Heart right ventricle (tissue), 16 donors: ENCODE results near the gene RNPEPL1. TPM values are rescaled to one million over a fixed set of nuclear protein-coding genes. Genes with fewer than 3 reads are reported as not detected.
A peak's percentile ranks its signal among the peaks of the same experiment; 100 is the strongest.
"Not testable (repeated sequence)": the region's sequence is repeated elsewhere in the genome, so short reads cannot be mapped to it uniquely, and the experiment has no call there.

Source experiments
- ATAC-seq, 8 donors: fragments of 200-7000 bp; cut with Tn5 transposase; one replicate each; pipeline ENCODE4 v1.9.1; 2020; ENCODE audit warnings: mild to moderate bottlenecking in 8 of 8, moderate library complexity in 8 of 8, moderate number of reproducible peaks in 1 of 8
- DNase-seq, 2 donors: peaks; one replicate each; pipeline ENCODE4 v3.0.0-alpha.2; 2020
- H3K27ac ChIP-seq, 10 donors: fragments of 200-600 bp; sonication (generic) in 2 of 10; one replicate each; pipeline versions ENCODE4 v1.5.0 to v1.8.0; 2020 to 2022; ENCODE audit warnings: mild to moderate bottlenecking in 3 of 10
- H3K27me3 ChIP-seq, 7 donors: fragments of 200-600 bp; one replicate each; pipeline ENCODE4 v1.8.0; 2021 to 2022; ENCODE audit warnings: mild to moderate bottlenecking in 2 of 7
- H3K36me3 ChIP-seq, 9 donors: fragments of 200-600 bp; sonication (generic) in 1 of 9; one replicate each; pipeline versions ENCODE4 v1.5.0 to v1.8.0; 2020 to 2022; ENCODE audit warnings: mild to moderate bottlenecking in 2 of 9
- H3K4me1 ChIP-seq, 9 donors: fragments of 200-600 bp; sonication (generic) in 1 of 9; one replicate each; pipeline versions ENCODE4 v1.5.0 to v1.8.0; 2020 to 2022; ENCODE audit warnings: mild to moderate bottlenecking in 4 of 9
- H3K4me3 ChIP-seq, 10 donors: fragments of 200-600 bp; sonication (generic) in 2 of 10; one replicate each; pipeline versions ENCODE4 v1.5.0 to v1.8.0; 2020 to 2022; ENCODE audit warnings: mild to moderate bottlenecking in 7 of 10, moderate library complexity in 2 of 10
- H3K9me3 ChIP-seq, 11 donors: fragments of 200-600 bp in 10 of 11; sonication (generic) in 2 of 11; one replicate each; pipeline versions ENCODE4 v1.5.0 to v1.8.0; 2013 to 2022; ENCODE audit warnings: mild to moderate bottlenecking in 2 of 11, control low read depth in 1 of 11, moderate library complexity in 1 of 11
- WGBS, 2 donors: extraction: QIAGEN DNeasy Blood & Tissue Kit; methylation state at CpG; one replicate each; pipeline ENCODE4 v1.1.7; 2013; ENCODE audit warnings: inconsistent platforms in 1 of 2; 5-methylcytosine and 5-hydroxymethylcytosine counted together
- intact Hi-C, 10 donors: fragments of 100-400 bp; cut with DNase I; formaldehyde crosslinking; loops; one replicate each; pipeline versions ENCODE4 v1.11.1 to v1.14.2; 2022
- polyA plus RNA-seq, 2 donors: library from polyadenylated mRNA; stranded (reverse); fragments of 200-250 nt; gene quantifications; one replicate each; pipeline ENCODE4 v1.2.3, GENCODE V29; 2013
- total RNA-seq, 10 donors: library from RNA; stranded (reverse); fragmentation: NEBNext Ultra II Directional in 3 of 10; extraction: Animal tissue kit (Norgen Biotek cat#: 25700) in 3 of 10; gene quantifications; one replicate each; pipeline versions ENCODE4 v1.2.1 to v1.2.4, GENCODE V29; 2021 to 2023
- TF ChIP-seq, protein P1 (sequence below), 9 donors: fragments of 200-600 bp; sonication (generic) in 2 of 9; IDR thresholded peaks; one replicate each; pipeline versions ENCODE4 v1.5.0 to v1.8.0; 2021 to 2022; ENCODE audit warnings: antibody characterized with exemption in 9 of 9, mild to moderate bottlenecking in 5 of 9, moderate library complexity in 1 of 9
- donor health status: Arrhythmogenic right ventricular cardiomyopathy.
- donor health status: ischemic (EF 13 %, LVEDD 7.1; RV severe dilation, severe dysfunction).
- donor health status: healthy with polysubstance abuse.
- donor health status: DM: no; HTN: yes; CAD: no.
- donor health status: DM: no; HTN: no; CAD: no.
- donor health status: ischemic (EF 25% LVEDD 6.9; RV normal size, moderate dysfunction).
- donor health status: ischemic (EF 25% LVEDD 5.7; RV mildly dilated, moderate dysfunction).
- donor health status: healthy.
- donor health status: DM: yes; HTN: yes; CAD: no.
- donor health status: Ischemic cardiomyopathy.
- donor health status: ischemic (EF 35%, LVEDD 5.7; RV mildly dilated, moderate dysfunction).
- donor health status: nonischemic (EF 11% LVEDD 7.7; RV severe dilation, severe dysfunction).
- donor health status: DM: yes; HTN: yes; CAD: no.
- donor health status: PGD.
- donor health status: ischemic (EF 29% LVEDD 5.4; RV normal size, mild dysfunction).
- donor health status: nonischemic (EF 23%, LVEDD 6.1; RV moderate dilation, normal function).

The RNPEPL1 gene
- total and polyA plus RNA-seq, 12 donors, result 62.8 to 247 (median 75.2) TPM

DNA sequence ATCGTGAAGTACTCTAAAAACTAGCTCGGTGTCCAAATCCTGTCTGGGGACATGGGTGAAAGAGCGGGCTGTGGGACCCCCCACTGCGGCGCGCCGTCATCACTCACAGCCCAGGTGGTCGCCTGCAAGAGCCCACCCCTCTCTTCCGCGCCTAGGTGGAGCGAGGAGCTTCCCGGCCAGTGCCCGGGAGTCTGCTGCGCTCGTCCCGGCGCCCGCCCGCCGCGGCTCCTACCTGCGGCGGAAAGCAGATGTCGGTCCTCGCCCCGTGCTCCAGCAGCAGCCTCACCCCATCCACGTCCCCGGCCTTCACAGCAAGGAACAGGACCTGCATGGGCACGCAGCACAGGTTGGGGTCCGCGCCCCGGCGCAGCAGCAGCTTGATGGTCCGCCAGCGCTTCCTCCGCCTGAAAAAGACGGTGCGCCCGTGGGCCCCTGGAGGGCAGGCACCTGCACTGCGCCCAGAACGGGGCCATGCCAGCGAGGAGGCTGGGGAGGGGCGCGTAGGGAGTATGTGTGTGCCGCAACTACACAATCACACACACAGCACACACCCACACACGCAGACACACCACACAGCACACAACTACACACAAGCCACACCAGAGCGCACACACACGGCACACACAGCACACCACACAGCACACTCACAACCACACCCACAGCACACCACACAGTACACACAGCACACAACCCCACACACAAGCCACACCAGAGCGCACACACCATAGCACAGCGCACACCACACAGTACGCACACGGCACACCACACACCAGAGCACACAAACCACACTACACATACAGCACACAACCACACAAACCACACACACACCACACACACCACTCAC lies 47.9 kb upstream of the RNPEPL1 start:
- TF ChIP-seq, protein P1, sequence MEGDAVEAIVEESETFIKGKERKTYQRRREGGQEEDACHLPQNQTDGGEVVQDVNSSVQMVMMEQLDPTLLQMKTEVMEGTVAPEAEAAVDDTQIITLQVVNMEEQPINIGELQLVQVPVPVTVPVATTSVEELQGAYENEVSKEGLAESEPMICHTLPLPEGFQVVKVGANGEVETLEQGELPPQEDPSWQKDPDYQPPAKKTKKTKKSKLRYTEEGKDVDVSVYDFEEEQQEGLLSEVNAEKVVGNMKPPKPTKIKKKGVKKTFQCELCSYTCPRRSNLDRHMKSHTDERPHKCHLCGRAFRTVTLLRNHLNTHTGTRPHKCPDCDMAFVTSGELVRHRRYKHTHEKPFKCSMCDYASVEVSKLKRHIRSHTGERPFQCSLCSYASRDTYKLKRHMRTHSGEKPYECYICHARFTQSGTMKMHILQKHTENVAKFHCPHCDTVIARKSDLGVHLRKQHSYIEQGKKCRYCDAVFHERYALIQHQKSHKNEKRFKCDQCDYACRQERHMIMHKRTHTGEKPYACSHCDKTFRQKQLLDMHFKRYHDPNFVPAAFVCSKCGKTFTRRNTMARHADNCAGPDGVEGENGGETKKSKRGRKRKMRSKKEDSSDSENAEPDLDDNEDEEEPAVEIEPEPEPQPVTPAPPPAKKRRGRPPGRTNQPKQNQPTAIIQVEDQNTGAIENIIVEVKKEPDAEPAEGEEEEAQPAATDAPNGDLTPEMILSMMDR (IDR thresholded peaks at IDR 0.05), result no peak
- Histone ChIP-seq H3K9me3 (peaks cover 0 to 20% (median 0%) of the 10 kb centered on the region in 11 donors), H3K36me3 (peaks cover 0 to 38% (median 4%) of the 10 kb centered on the region in 9 donors), H3K4me3 (peak overlapping the region in 1 of 10 donors; percentile 4), H3K4me1 (peaks cover 0 to 12% (median 6%) of the 10 kb centered on the region in 9 donors), H3K27ac (no peak overlapping the region), H3K27me3 (peaks cover 0 to 23% (median 0%) of the 10 kb centered on the region in 7 donors)
- ATAC-seq, result peak in 4 of 8 donors; percentile 24 to 49 (median 36)
- intact Hi-C loops, result loop anchor here in 1 of 10 donors (10.0 kb wide), 1 partner anchor 184 kb away; no protein-coding TSS in a partner anchor
- DNase-seq, result no peak
- WGBS, 2 donors, result 19 to 24% methylated on average over 52 of the region's 52 CpGs

DNA sequence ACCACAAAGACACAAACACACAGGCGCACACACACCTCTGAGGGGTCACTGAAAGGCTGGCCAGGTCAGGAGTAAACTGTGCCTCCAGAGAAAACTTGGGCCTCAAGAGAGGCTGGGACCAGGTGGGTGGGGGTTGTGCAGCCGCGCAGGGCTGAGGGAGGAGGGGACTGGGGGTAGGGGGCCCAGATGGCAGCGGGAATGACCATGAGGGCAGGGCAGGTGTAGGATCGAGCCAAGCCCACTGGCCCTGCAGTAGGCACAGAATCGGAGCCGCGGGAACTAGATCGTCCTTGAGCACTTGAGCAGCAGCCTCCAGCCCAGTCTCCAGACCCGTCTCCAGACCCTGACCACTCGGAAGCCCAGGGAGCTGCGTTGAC lies 47.3 kb upstream of the RNPEPL1 start:
- Histone ChIP-seq H3K36me3 (peaks cover 0 to 44% (median 4%) of the 10 kb centered on the region in 9 donors), H3K4me3 (no peak overlapping the region), H3K27ac (no peak overlapping the region), H3K4me1 (peaks cover 0 to 12% (median 6%) of the 10 kb centered on the region in 9 donors), H3K9me3 (peaks cover 0 to 26% (median 0%) of the 10 kb centered on the region in 11 donors), H3K27me3 (peaks cover 0 to 23% (median 0%) of the 10 kb centered on the region in 7 donors)
- DNase-seq (no peak), ATAC-seq (peak in 1 of 8 donors; percentile 28)
- TF ChIP-seq, protein P1 (IDR thresholded peaks at IDR 0.05), result no peak
- 94% methylated on average over 12 of the region's 12 CpGs for WGBS, 2 donors
- intact Hi-C loops, result loop anchor here in 1 of 10 donors (10.0 kb wide), 1 partner anchor 184 kb away; no protein-coding TSS in a partner anchor

DNA sequence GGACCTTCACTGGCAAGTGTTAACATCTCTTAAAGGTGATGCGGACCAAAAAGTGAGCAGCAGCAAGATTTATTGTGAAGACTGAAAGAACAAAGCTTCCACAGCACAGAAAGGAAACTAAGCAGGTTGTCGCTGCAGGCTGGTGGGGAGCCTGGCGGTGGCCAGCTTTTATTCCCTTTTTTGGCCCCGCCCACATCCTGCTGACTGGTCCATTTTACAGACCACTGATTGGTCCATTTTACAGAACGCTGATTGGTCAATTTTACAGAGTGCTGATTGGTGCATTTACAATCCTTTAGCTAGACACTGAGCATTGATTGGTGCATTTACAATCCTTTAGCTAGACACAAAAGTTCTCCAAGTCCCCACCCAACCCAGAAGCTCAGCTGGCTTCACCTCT lies 46.4 kb upstream of the RNPEPL1 start:
- not testable (repeated sequence) for DNase-seq, H3K27ac ChIP-seq, ATAC-seq, H3K4me3 ChIP-seq
- peaks cover 0 to 48% (median 4%) of the 10 kb centered on the region in 9 donors for H3K36me3 ChIP-seq
- 97 to 99% methylated on average over 5 of the region's 5 CpGs for WGBS, 2 donors
- intact Hi-C loops, result loop anchor here in 1 of 10 donors (10.0 kb wide), 1 partner anchor 183 kb away; no protein-coding TSS in a partner anchor
- H3K4me1 ChIP-seq, result peaks cover 0 to 12% (median 6%) of the 10 kb centered on the region in 9 donors
- peaks cover 0 to 23% (median 0%) of the 10 kb centered on the region in 7 donors for H3K27me3 ChIP-seq
- peaks cover 0 to 30% (median 0%) of the 10 kb centered on the region in 11 donors for H3K9me3 ChIP-seq

DNA sequence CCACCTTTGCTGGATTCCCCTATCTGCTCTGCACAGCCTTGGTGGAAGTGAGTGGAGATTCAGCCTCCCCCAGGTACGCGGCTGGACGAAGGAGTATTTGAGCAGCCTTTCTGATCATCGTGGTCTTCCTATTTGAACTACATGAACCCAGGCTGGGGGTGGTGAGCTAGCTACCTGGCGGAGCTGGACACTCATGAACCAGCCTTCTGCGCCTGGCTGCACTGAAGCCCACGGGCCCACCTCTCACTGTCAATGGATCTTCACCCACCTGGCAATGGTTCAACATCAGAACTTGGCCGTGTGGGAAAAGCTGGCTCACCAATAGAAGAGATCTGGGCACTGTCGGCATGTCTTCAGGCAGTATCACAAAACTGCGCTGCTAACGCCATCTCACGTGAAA lies 45.9 kb upstream of the RNPEPL1 start:
- H3K4me3 ChIP-seq, result no peak overlapping the region
- peaks cover 0 to 23% (median 0%) of the 10 kb centered on the region in 7 donors for H3K27me3 ChIP-seq
- H3K9me3 ChIP-seq, result peaks cover 0 to 30% (median 0%) of the 10 kb centered on the region in 11 donors
- WGBS, 2 donors, result 95 to 96% methylated on average over 12 of the region's 12 CpGs
- H3K36me3 ChIP-seq, result peaks cover 0 to 48% (median 4%) of the 10 kb centered on the region in 9 donors
- intact Hi-C loops, result loop anchor here in 1 of 10 donors (10.0 kb wide), 1 partner anchor 182 kb away; no protein-coding TSS in a partner anchor
- DNase-seq, result no peak
- no peak overlapping the region for H3K27ac ChIP-seq
- peaks cover 0 to 12% (median 6%) of the 10 kb centered on the region in 9 donors for H3K4me1 ChIP-seq
- ATAC-seq, result no peak
- TF ChIP-seq, protein P1 (IDR thresholded peaks at IDR 0.05), result no peak
